Measurements from ENCODE around the gene ARPC1B. TPM values are rescaled to one million over a fixed set of nuclear protein-coding genes. Genes with fewer than 3 reads are reported as not detected.

Gene ARPC1B
- total and polyA plus RNA-seq, 9 of the 15 experiments (the other 6 are each of a cell fraction or from before 2014, with no cell fraction given) = 6.7 to 357 (median 211) TPM

- no peak for TF ChIP-seq CREB1 (IDR thresholded peaks at IDR 0.05)
- no peak for TF ChIP-seq CREB1 (CRISPR knock-in tag; IDR thresholded peaks at IDR 0.05)
- TF ChIP-seq ZNF717 (CRISPR knock-in tag; IDR thresholded peaks at IDR 0.05) = no peak
- no peak for TF ChIP-seq BRF2 (IDR thresholded peaks at IDR 0.05; ENCODE audit: borderline replicate concordance, insufficient read depth, insufficient read length)
- no peak for TF ChIP-seq ZBTB8A (IDR thresholded peaks at IDR 0.05; ENCODE audit: partially characterized antibody)
- no peak for TF ChIP-seq DNMT1 (IDR thresholded peaks at IDR 0.05)
- no peak for TF ChIP-seq ZNF707 (CRISPR knock-in tag; conservative IDR thresholded peaks at IDR 0.05)
- TF ChIP-seq TBP (optimal IDR thresholded peaks at IDR 0.05; ENCODE audit: low read depth, low read length) = no peak
- TF ChIP-seq ZNF217 (CRISPR knock-in tag; IDR thresholded peaks at IDR 0.05) = no peak
- peak; percentile 52 for TF ChIP-seq ATF7 (IDR thresholded peaks at IDR 0.05)
- no peak for TF ChIP-seq TFAM (CRISPR knock-in tag; conservative IDR thresholded peaks at IDR 0.05)
- TF ChIP-seq POLR3G (IDR thresholded peaks at IDR 0.05; ENCODE audit: extremely low read depth, insufficient read length, insufficient replicate concordance) = no peak
- peak; percentile 67 for TF ChIP-seq SOX6 (IDR thresholded peaks at IDR 0.05)
- no peak for TF ChIP-seq HBP1 (CRISPR knock-in tag; IDR thresholded peaks at IDR 0.05)
- TF ChIP-seq CREM (IDR thresholded peaks at IDR 0.05; ENCODE audit: low read depth) = peak; percentile 34; the same call in 1 of the 2 replicates
- TF ChIP-seq TFAP4 (CRISPR knock-in tag; IDR thresholded peaks at IDR 0.05; ENCODE audit: borderline replicate concordance) = peak; percentile 73
- no peak for TF ChIP-seq ZNF175 (CRISPR knock-in tag; IDR thresholded peaks at IDR 0.05; ENCODE audit: low read depth)
- no peak for TF ChIP-seq ESRRA (IDR thresholded peaks at IDR 0.05; ENCODE audit: borderline replicate concordance, low read depth)
- no peak for TF ChIP-seq ELK1 (CRISPR knock-in tag; IDR thresholded peaks at IDR 0.05)
- no peak for TF ChIP-seq ZNF518B (CRISPR knock-in tag; IDR thresholded peaks at IDR 0.05)
- peak; percentile 42; the same call in 1 of the 2 replicates for TF ChIP-seq NFIC (IDR thresholded peaks at IDR 0.05)
Measured at GRCh38 chr7:99369767-99370391, 4.7 kb upstream of the ARPC1B start (continued).

Data from K562 (cell line).